SK-N-SH treated with all-trans-retinoic acid at 6 μM for 48 hours (cell line): ENCODE results near the gene IL6.

ENCODE experiments used
- ATAC-seq: fragments of 200-7000 bp; cut with Tn5 transposase; 3 replicates; pipeline ENCODE4 v1.9.1; 2020; ENCODE audit warnings: mild to moderate bottlenecking, moderate library complexity
- ARNTL ChIP-seq: fragments of 450-650 bp; formaldehyde crosslinking; IDR thresholded peaks from 2 replicates; pipeline ENCODE4 v1.5.0; 2020; ENCODE audit warnings: low read depth, mild to moderate bottlenecking, moderate library complexity, borderline replicate concordance
- CSDC2 ChIP-seq: fragments of 250-450 bp; sonication (Bioruptor Pico); IDR thresholded peaks from 2 replicates; pipeline ENCODE4 v1.5.0; 2020; ENCODE audit warnings: mild to moderate bottlenecking, moderate library complexity
- CSRNP3 ChIP-seq: fragments of 250-450 bp; sonication (Bioruptor Pico); IDR thresholded peaks from 2 replicates; pipeline ENCODE4 v1.5.1; 2021; ENCODE audit warnings: mild to moderate bottlenecking, moderate library complexity
- ESRRG ChIP-seq: fragments of 250-450 bp; sonication (Bioruptor Pico); IDR thresholded peaks from 2 replicates; pipeline ENCODE4 v1.6.1; 2021; ENCODE audit warnings: mild to moderate bottlenecking
- GLIS3 ChIP-seq: fragments of 250-450 bp; sonication (Bioruptor Pico); IDR thresholded peaks from 2 replicates; pipeline ENCODE4 v1.5.0; 2020; ENCODE audit warnings: mild to moderate bottlenecking, moderate library complexity
- ISL1 ChIP-seq: fragments of 250-450 bp; sonication (Bioruptor Pico); IDR thresholded peaks from 2 replicates; pipeline ENCODE4 v2.1.2; 2022; ENCODE audit warnings: mild to moderate bottlenecking, moderate library complexity
- OSR1 ChIP-seq: fragments of 250-450 bp; sonication (Bioruptor Pico); IDR thresholded peaks from 2 replicates; pipeline ENCODE4 v1.8.0; 2022; ENCODE audit warnings: moderate library complexity, mild to moderate bottlenecking, inconsistent platforms
- PATZ1 ChIP-seq: fragments of 250-450 bp; sonication (Bioruptor Pico); IDR thresholded peaks from 2 replicates; pipeline ENCODE4 v1.8.0; 2020; ENCODE audit warnings: mild to moderate bottlenecking, moderate library complexity, borderline replicate concordance
- POU6F1 ChIP-seq: fragments of 250-450 bp; sonication (Bioruptor Pico); IDR thresholded peaks from 2 replicates; pipeline ENCODE4 v1.8.0; 2021; ENCODE audit warnings: low read depth, mild to moderate bottlenecking, moderate library complexity, borderline replicate concordance
- RARB ChIP-seq: fragments of 250-450 bp; sonication (Bioruptor Pico); IDR thresholded peaks from 2 replicates; pipeline ENCODE4 v1.8.0; 2021; ENCODE audit warnings: mild to moderate bottlenecking, moderate library complexity
- SNAI2 ChIP-seq: fragments of 250-450 bp; sonication (Bioruptor Pico); IDR thresholded peaks from 2 replicates; pipeline ENCODE4 v1.5.0; 2020; ENCODE audit warnings: mild to moderate bottlenecking, moderate library complexity
- TCF4 ChIP-seq: fragments of 250-450 bp; sonication (Bioruptor Pico); IDR thresholded peaks from 2 replicates; pipeline ENCODE4 v1.8.0; 2021; ENCODE audit warnings: mild to moderate bottlenecking, moderate library complexity, borderline replicate concordance
- TOX ChIP-seq: fragments of 250-450 bp; sonication (Bioruptor Pico); IDR thresholded peaks from 2 replicates; pipeline ENCODE4 v1.8.0; 2021; ENCODE audit warnings: mild to moderate bottlenecking, moderate library complexity, borderline replicate concordance
- TSHZ2 ChIP-seq: fragments of 250-450 bp; sonication (Bioruptor Pico); IDR thresholded peaks from 2 replicates; pipeline ENCODE4 v1.5.0; 2020; ENCODE audit warnings: mild to moderate bottlenecking, moderate library complexity
- ZC3H10 ChIP-seq: fragments of 250-450 bp; sonication (Bioruptor Pico); IDR thresholded peaks from 2 replicates; pipeline ENCODE4 v1.5.1; 2021; ENCODE audit warnings: mild to moderate bottlenecking, moderate library complexity
- ZFP3 ChIP-seq: fragments of 250-450 bp; sonication (Bioruptor Pico); IDR thresholded peaks from 2 replicates; pipeline ENCODE4 v1.5.0; 2020; ENCODE audit warnings: mild to moderate bottlenecking, moderate library complexity
- ZNF565 ChIP-seq: fragments of 450-650 bp; formaldehyde crosslinking; conservative IDR thresholded peaks from 2 replicates; pipeline ENCODE4 v1.5.0; 2020; ENCODE audit warnings: low read depth, mild to moderate bottlenecking, moderate library complexity
- ZNF70 ChIP-seq: fragments of 450-650 bp; formaldehyde crosslinking; IDR thresholded peaks from 2 replicates; pipeline ENCODE4 v1.5.0; 2020; ENCODE audit warnings: mild to moderate bottlenecking, moderate library complexity
- ZNF8 ChIP-seq: fragments of 450-650 bp; formaldehyde crosslinking; IDR thresholded peaks from 2 replicates; pipeline ENCODE4 v1.5.0; 2020; ENCODE audit warnings: mild to moderate bottlenecking, moderate library complexity

IL6 gene

GRCh38 chr7:22730066-22730710, 3.2 kb downstream of the IL6 start:
- no peak for ATAC-seq
- no peak for TF ChIP-seq ZFP3 (CRISPR knock-in tag)
- no peak for TF ChIP-seq CSRNP3 (CRISPR knock-in tag)
- no peak for TF ChIP-seq ZC3H10 (CRISPR knock-in tag)
- TF ChIP-seq TCF4 (CRISPR knock-in tag) = no peak
- TF ChIP-seq SNAI2 (CRISPR knock-in tag) = no peak
- no peak for TF ChIP-seq ZNF565
- TF ChIP-seq TOX (CRISPR knock-in tag) = no peak
- no peak for TF ChIP-seq OSR1
- TF ChIP-seq CSDC2 (CRISPR knock-in tag) = no peak

GRCh38 chr7:22730921-22731654, 4.1 kb downstream of the IL6 start:
- peak; percentile 63 for ATAC-seq
- TF ChIP-seq GLIS3 = no peak
- TF ChIP-seq ZNF565 = no peak
- no peak for TF ChIP-seq ZC3H10 (CRISPR knock-in tag)
- TF ChIP-seq OSR1 = no peak
- no peak for TF ChIP-seq ZNF8 (CRISPR knock-in tag)
- no peak for TF ChIP-seq RARB
- TF ChIP-seq SNAI2 (CRISPR knock-in tag) = no peak
- TF ChIP-seq TSHZ2 (CRISPR knock-in tag) = no peak
- no peak for TF ChIP-seq ARNTL (CRISPR knock-in tag)
- no peak for TF ChIP-seq ZNF70 (CRISPR knock-in tag)
- no peak for TF ChIP-seq TCF4 (CRISPR knock-in tag)
- no peak for TF ChIP-seq ZFP3 (CRISPR knock-in tag)
- no peak for TF ChIP-seq PATZ1 (CRISPR knock-in tag)
- TF ChIP-seq ESRRG (CRISPR knock-in tag) = no peak
- TF ChIP-seq ISL1 (CRISPR knock-in tag) = no peak
- TF ChIP-seq POU6F1 (CRISPR knock-in tag) = no peak
- TF ChIP-seq CSDC2 (CRISPR knock-in tag) = no peak
- TF ChIP-seq, all 23 proteins: peak for 0

GRCh38 chr7:22731766-22732165, 4.8 kb downstream of the IL6 start:
- ATAC-seq = no peak
- no peak for TF ChIP-seq GLIS3
- TF ChIP-seq SNAI2 (CRISPR knock-in tag) = no peak
- TF ChIP-seq ARNTL (CRISPR knock-in tag) = no peak
- no peak for TF ChIP-seq POU6F1 (CRISPR knock-in tag)
- no peak for TF ChIP-seq ZNF565
- no peak for TF ChIP-seq TSHZ2 (CRISPR knock-in tag)
- no peak for TF ChIP-seq PATZ1 (CRISPR knock-in tag)
